GM19099 (cell line): ENCODE results near the gene MYO15B.

Source experiments
- POLR2A ChIP-seq: IDR thresholded peaks from 3 replicates; pipeline ENCODE4 v1.6.1; 2011; ENCODE audit warnings: low read depth; ENCODE audit not compliant: insufficient read length; ENCODE audit errors: extremely low read depth

The MYO15B gene

GRCh38 chr17:75590849-75591721 lies 3.5 kb downstream of the MYO15B start:
- no peak for TF ChIP-seq POLR2A

DNA sequence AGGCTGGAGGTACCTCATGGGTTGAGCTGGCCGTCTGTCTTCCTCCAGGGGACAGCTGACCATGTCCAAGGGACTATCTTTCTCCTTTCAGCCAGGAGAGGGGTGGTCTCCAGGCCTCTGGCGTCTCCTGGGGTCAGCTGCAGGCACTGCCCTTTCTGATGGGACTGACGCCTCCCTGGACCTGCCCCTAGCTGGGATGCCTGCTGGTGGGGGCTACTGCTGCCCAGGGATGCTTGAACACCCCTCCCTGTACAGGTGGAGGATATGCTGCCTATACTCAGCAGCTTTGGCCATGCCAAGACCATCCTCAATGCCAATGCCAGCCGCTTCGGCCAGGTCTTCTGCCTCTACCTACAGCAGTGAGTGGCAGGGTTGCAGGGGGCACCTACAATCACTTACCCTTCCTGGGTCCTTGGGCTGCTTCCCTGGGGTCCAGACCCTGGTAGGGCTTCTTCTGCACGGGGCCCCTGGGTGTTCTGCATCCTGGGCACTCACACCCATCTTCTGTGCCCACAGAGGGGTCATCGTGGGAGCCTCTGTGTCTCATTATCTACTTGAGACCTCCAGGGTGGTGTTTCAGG lies 4.2 kb downstream of the MYO15B start:
- no peak for TF ChIP-seq POLR2A

- TF ChIP-seq POLR2A = no peak
Measured at GRCh38 chr17:75592348-75593020, 4.9 kb downstream of the MYO15B start.

GRCh38 chr17:75594499-75595283 lies 7.1 kb downstream of the MYO15B start:
- no peak for TF ChIP-seq POLR2A

DNA sequence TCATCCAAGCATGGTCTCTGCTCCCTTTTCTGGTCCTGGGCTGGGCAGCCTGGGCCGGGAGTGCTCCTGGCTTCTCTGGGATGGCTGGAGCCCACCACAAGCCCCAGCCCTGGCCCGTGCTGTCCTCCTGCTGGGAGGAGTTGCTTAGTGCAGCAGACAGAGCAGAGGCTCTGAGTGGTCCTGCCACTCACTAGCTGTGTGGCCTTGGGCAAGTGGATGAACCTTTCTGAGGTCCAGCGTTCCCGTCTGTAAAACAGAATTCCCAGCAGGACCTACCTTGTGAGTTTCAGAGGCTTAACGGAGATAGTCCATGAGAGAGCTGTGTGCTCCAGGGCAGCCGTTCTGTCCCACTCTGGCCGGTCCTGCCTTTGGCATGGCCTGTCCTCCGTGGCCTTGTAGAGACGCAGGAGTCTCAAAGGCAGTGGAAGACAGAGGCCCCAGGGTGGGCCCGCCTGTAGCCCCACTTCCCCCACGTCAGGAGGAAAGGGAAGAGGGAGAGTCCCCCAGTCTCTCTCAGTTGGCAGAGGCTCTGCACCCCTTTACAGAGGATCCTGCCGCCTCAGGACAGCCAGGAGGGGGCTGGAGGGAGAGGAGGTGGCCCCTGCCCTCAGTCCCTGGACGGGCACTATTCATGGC lies 7.8 kb downstream of the MYO15B start:
- no peak for TF ChIP-seq POLR2A

DNA sequence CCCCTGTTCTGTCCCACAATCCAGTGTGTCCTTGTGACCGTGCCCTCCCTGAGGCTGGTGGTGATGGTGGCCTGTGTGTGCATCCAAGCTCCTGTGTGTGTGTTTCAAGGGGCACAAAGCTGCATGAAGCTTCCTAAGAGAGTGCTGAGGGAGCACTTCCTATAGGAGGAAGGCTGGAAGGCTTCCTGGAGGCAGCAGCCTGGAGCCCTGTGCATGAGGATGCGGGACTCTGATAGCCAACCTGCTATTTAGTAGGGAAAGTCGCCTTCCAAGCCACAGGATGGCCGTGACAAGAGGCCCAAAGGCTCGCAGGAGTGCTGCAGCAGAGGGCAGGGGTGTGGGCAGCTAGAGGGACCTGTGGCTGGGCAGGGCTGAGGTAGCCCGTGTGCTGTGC lies 8.3 kb downstream of the MYO15B start:
- TF ChIP-seq POLR2A = no peak

DNA sequence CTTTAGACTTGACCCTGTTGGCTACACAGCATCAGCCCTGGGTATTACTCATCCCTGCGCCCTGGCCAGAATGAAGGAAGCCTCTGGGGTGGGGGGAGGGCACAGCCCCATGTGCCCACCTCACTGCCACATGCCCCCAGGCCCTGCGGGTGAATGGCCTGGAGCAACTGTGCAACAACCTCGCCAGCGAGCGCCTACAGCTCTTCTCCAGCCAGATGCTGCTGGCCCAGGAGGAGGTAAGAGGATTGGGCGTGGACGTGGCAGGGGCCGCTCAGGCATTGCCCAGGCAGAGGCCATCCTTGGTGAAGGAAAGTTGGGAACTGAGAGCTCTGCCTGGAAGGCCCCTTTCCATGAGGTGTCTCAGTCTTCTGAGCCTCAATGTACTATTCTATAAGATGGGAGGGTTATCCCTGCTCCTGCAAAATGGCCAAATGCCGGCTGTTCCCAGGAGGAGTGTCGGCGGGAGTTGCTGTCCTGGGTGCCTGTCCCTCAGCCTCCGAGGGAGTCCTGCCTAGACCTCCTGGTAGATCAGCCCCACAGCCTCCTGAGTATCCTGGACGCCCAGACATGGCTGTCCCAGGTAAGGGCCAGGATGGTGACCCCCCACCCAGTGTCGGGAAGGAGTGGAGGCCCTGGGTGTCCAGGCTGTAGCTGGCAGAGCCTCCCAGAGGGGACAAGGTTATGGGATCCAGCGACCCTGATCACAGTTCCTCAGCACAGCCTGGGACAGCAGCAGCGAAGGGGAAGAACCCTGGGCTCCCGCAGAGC lies 8.9 kb downstream of the MYO15B start:
- no peak for TF ChIP-seq POLR2A

DNA sequence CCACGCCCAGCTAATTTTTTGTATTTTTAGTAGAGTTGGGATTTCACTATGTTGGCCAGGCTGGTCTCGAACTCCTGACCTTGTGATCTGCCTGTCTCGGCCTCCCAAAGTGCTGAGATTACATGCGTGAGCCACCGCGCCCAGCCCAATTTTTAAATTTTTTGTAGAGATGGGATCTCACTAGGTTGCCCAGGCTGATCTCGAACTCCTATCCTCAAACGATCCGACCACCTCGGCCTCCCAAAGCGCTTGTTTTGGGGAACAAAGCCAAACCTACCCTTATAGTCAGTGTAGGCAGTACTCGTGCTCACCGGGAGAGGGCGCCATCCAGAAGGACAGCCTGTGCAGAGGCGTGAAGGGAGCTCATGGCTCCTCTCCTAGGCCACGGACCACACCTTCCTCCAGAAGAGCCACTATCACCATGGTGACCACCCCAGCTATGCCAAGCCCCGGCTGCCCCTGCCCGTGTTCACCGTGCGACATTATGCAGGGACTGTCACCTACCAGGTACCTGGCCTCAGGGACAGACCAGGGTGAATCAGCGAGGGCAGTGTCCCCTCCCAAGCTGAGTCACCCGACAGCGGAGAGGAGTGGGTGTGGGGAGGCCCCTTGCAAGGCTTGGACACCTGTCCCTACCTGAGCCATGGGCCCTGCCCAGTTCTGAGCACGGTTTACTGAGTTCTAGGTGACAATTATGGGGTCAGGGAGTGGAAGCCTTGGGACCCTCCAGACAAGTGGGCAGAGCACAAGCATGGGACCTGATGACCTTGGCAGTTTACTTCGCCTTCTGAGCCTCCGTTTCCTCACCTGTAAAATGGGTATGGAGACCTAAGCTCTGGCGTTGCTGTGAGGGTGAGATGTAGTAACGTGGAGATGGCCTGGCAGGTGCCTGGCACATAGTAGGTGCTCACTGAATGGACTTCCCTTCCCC lies 13.7 kb downstream of the MYO15B start:
- TF ChIP-seq POLR2A = no peak

GRCh38 chr17:75602644-75603043 lies 15.0 kb downstream of the MYO15B start:
- no peak for TF ChIP-seq POLR2A

DNA sequence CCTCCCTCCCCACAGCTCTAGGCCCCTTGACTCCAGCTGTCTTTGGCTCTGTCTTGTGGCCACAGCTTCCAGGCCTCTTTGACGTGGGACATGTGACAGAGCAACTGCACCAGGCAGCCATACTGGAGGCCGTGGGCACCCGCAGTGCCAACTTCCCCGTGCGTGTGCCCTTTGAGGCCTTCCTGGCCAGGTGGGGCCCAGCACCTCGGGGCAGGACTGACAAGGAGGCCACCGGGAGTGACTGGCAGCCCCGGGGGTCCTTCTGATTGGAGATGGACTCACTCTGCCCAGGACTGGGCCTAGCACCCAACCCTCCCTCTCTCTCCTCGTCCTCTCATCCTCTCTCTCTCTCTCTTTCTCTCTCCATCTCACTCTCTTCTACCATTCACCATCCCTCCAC lies 15.5 kb downstream of the MYO15B start:
- no peak for TF ChIP-seq POLR2A

DNA sequence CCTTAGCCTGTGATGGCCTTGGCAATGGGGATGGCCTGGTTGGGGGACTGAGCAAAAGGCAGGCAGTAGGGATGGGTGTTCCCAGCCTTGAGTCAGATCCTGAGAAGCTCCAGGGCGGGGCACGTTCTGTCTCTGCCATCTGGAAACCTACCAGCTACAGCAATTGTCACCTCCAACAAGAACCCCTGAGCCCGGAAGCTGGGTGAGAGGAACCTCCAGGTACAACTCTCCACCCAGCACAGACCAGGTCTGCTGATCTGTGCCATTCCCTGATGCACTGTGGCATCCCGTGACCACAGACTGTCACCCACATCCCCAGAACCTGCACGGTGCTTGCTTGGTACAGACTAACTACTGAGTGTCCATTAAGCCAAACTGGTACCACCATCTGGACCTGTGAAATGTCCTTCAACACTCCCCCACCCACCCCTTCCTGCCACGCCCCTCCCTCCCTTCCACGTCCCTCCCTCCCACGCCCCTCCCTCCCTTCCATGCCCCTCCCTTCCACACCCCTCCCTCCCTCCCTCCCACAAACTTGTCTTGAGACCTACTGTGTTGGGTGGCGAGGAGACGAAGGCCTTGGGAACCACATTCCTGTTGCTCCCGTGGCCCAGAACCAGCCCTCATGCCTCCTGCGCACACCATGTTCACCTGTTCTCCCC lies 16.6 kb downstream of the MYO15B start:
- TF ChIP-seq POLR2A = no peak

GRCh38 chr17:75605790-75606189 lies 18.2 kb downstream of the MYO15B start:
- no peak for TF ChIP-seq POLR2A
